Epithelial cell of proximal tubule (primary cell): ENCODE measurements around the gene UNC13D. TPM values are rescaled to one million over a fixed set of nuclear protein-coding genes. Genes with fewer than 3 reads are reported as not detected.

Experiments used
- DNase-seq: peaks from one replicate; pipeline ENCODE4 v3.0.0-alpha.2; 2011; ENCODE audit warnings: low read depth
- H3K4me3 ChIP-seq: 2 replicates; pipeline ENCODE4 v1.5.1; 2011; ENCODE audit warnings: low read depth, mild to moderate bottlenecking, low read length
- total RNA-seq: library from RNA; depleted of rRNA; stranded (reverse); fragments of >200 nt; gene quantifications from 2 replicates; pipeline ENCODE4 v1.2.3, GENCODE V29; 2015
- TF ChIP-seq, protein P1 (sequence below): conservative IDR thresholded peaks from 2 replicates; pipeline ENCODE4 v1.5.1; 2012; ENCODE audit warnings: low read depth, mild to moderate bottlenecking, low read length

The UNC13D gene
- total RNA-seq: 9.2 and 17.8 TPM in 2 replicates

DNA sequence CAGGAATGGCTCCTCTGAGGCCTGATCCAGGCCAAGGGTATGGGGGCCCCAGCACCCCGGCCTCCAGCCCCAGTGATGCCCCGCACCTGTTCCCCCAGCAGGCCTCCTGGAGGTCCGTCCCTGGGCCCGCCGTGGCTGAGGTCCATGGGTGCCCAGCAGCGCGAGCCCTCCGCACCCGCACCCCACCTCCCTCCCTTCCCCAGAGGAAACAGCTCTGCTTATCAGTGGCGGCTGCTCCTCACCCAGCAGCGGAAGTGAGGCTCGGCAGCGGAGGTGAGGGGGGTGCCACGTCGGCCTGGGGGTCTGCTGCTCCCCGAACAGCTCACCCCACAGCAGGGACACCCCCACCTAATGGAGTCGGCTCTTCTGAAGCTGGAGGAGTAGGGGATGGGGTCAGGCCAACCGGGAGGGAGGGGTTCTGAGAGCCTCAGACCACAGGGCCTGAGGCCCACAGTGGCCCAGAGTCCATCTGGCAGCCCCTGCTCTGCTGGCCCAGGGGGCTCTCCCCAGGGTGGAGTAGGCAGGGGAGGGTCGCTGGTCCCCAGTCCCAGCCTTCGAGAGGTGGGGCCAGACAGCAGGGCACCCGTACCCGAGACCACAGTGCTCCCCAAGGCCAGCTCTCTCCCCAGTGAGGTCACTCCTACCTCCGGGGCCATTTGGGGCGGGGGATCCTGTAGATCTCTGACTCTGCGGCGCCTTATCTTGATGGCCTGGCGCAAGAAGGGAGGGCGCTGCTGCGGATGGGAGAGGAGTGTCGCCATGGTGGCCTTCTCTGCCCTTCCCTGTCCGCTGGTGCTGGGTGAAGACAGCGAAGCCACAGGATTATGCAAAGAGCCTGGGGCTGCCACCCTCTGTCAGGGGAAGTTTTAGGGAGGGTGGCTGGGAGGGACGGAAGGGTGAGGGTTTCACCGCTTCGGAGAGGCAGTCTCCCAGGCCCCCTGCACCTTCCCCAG is at the start of gene UNC13D:
Gene UNC13D, minus strand, starts transcription at position 828 of the 953 bp plus-strand sequence. Its CDS starts 67 bp downstream, at position 761.
- TF ChIP-seq, protein P1, sequence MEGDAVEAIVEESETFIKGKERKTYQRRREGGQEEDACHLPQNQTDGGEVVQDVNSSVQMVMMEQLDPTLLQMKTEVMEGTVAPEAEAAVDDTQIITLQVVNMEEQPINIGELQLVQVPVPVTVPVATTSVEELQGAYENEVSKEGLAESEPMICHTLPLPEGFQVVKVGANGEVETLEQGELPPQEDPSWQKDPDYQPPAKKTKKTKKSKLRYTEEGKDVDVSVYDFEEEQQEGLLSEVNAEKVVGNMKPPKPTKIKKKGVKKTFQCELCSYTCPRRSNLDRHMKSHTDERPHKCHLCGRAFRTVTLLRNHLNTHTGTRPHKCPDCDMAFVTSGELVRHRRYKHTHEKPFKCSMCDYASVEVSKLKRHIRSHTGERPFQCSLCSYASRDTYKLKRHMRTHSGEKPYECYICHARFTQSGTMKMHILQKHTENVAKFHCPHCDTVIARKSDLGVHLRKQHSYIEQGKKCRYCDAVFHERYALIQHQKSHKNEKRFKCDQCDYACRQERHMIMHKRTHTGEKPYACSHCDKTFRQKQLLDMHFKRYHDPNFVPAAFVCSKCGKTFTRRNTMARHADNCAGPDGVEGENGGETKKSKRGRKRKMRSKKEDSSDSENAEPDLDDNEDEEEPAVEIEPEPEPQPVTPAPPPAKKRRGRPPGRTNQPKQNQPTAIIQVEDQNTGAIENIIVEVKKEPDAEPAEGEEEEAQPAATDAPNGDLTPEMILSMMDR: no peak
- DNase-seq: no peak
- no peak within 1 kb of the TSS for H3K4me3 ChIP-seq

DNA sequence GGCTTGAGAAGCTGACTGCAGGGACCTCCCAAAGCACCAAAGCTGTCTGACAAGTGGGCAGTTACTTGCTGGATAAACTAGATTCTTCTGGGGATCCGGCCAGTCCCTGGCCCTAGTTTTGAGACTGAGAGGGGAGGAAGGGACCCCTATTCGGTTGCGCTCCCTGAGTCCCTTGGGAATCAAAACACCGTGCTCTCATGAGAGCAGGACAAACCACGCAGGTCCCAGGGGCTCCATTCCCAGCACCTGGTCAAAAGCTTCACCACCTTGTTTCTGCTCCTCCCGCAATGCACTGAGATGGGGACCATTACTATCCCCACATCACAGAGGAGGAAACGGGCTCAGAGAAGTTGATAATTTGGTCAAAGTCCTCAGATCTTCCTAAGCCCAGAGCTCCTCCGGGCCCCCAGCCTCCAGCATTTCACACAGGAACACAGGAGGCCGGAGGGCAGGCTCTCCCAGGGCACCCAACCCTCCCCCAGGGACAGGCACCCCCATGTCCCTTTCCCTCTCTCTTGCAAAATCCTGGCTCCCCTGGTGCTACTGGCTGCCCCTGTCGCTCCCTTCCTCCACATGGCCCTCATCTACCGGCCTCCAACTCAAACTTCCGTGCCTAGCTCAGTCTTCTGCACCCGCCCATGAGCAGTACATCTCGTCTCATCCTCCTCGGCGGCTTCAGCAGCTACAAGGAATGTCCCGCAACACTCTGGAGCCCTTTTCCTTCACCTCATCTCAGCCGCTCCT is 49.3 kb upstream of the UNC13D start:
- no peak for DNase-seq
- TF ChIP-seq, protein P1: no peak
- no peak overlapping the region for H3K4me3 ChIP-seq

DNA sequence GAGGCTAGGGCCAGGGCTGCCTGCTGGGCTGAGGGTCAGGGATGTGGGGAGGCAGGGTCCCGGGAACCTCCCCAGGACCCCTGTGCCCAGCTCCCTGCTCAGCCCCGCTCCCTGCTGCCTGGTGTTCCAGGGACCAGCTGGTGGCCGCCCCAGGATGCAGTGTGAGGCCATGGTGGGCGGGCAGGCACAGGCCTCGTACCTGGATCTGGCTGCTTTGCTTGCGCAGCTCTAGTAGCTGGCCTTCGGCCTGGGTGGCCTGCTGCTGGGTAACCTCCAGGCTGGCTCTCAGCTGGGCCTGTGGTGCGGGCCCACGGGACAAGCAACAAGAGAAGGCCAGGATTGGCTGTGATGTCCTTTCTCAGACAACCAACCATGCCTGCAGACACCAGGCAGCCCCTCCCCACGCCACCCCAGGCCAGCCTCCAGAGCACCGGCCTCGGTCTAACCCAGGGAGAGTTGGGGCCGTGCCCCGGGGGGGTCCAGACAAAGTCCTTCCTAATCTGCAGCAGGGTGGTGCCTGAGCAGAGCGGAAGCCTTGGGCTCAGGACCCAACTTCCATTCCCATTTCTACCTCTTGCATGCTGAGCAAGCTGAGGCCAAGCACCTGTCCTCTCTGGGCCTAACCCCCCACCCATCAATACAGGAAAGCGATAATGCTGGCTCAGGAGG is 48.5 kb upstream of the UNC13D start:
- DNase-seq: no peak
- no peak overlapping the region for H3K4me3 ChIP-seq
- TF ChIP-seq, protein P1: no peak

DNA sequence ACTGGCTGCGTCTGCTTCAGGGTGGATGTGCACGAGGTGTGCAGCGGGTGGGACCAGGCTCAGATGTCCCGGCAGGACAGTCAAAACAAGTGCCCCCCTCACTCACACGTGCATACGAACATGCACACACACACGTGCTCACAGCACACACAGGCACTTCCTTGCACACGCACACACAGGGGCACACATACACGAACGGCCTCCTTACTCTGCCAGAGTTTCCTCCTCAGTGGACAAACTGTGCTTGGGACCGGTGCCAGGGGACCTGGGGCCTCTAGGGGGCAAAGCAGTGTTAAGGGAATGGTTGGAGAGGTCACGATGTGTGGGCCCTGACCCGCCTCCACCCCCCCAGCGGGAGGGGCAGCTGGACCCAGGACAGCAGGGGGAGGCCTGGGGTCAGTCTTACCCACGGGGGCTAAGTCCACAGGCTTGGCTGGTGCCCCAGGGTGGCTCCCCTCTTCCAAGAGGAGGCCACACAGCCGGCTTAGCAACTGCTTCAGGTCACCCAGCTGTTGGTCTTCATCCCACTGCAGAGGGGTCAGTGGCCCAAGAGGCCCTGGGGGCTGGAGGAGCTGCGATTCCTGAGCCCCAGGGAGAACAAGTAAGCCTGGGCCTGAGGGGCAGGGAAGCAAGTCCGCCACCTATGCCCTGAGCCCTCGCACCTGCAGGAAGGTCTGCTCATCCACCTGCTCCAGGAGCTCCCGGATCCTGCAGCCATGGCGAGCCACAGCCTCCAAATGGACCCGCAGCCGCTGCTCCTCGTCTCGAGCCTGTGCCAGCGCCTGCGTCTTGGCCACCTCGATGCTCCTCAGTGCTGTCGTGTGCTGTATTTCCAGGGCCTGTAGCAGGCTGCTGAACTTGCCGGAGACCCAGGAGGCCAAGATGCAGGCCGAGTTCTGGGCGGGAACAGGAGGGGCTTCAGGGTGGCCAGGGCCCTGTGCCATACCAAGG is 47.7 kb upstream of the UNC13D start:
- no peak overlapping the region for H3K4me3 ChIP-seq
- DNase-seq: no peak
- TF ChIP-seq, protein P1: no peak

DNA sequence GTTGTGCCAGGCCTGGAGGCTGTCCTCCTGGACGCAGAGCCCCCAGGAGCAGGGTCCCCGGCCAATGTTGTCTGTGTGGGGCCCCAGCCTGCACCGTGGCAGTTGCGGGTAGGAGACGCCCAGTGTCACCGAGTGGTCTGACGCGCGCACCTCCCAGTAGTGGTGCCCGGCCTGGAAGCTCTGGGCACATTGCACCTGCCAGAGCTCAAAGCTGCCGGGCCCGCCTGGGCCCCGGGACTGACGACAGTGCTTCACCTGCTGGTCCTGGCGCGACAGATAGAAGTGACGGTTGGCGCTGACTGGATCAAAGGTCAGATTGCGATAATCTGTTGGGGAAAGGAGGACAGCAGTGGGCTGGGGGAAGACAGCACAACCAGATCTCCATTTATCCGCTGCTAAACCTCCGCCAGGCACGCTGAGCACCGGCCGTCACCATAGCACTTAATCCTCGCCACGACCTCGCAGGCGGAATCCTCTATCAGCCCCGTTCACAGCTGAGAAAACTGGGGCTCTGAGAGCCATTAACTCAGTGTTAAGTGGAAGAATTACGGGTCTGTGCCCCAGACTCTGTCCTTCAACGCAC is 46.9 kb upstream of the UNC13D start:
- TF ChIP-seq, protein P1: no peak
- H3K4me3 ChIP-seq: no peak overlapping the region
- DNase-seq: no peak
